Esophagus muscularis mucosa (tissue), 4 donors: ENCODE measurements around the gene YBX1. TPM values are rescaled to one million over a fixed set of nuclear protein-coding genes. Genes with fewer than 3 reads are reported as not detected.

Experiments used
- DNase-seq: peaks from one replicate; pipeline ENCODE4 v3.0.0-alpha.2; 2017; ENCODE audit errors: extremely low spot score
- H3K27ac ChIP-seq, 4 donors: fragments of 200-600 bp; sonication (generic); replicated peaks in 1 of 4; 1 replicate in 3 of 4; 2 replicates in 1 of 4; pipeline ENCODE4 v1.5.1; 2016 to 2019; ENCODE audit warnings: mild to moderate bottlenecking in 1 of 4
- H3K27me3 ChIP-seq, 4 donors: fragments of 200-600 bp; sonication (generic); one replicate each; pipeline versions ENCODE4 v1.5.1 to v1.6.0; 2016 to 2019
- H3K36me3 ChIP-seq, 4 donors: fragments of 200-600 bp; sonication (generic); one replicate each; pipeline ENCODE4 v1.5.1; 2016 to 2019
- H3K4me1 ChIP-seq, 4 donors: fragments of 200-600 bp; sonication (generic); one replicate each; pipeline ENCODE4 v1.5.1; 2016 to 2019
- H3K4me3 ChIP-seq, 4 donors: fragments of 200-600 bp; sonication (generic); 1 replicate in 2 of 4; 2 replicates in 2 of 4; pipeline ENCODE4 v1.5.1; 2016 to 2019; ENCODE audit warnings: mild to moderate bottlenecking in 4 of 4, moderate library complexity in 1 of 4
- H3K9me3 ChIP-seq, 4 donors: fragments of 200-600 bp; sonication (generic); 1 replicate in 3 of 4; 2 replicates in 1 of 4; pipeline ENCODE4 v1.5.1; 2016 to 2019
- CTCF ChIP-seq, 3 experiments: fragments of 200-600 bp in 2 of 3; fragments of 450-650 bp in 1 of 3; sonication (generic) in 2 of 3; IDR thresholded peaks; one replicate each; pipeline ENCODE4 v1.5.1; 2017 to 2019; ENCODE audit warnings: antibody characterized with exemption in 3 of 3, mild to moderate bottlenecking in 2 of 3, moderate library complexity in 1 of 3
- EP300 ChIP-seq: sonication (generic); formaldehyde crosslinking; IDR thresholded peaks from one replicate; pipeline ENCODE4 v1.6.1; 2017; ENCODE audit warnings: antibody characterized with exemption
- POLR2A ChIP-seq: fragments of 450-650 bp; IDR thresholded peaks from one replicate; pipeline ENCODE4 v1.6.1; 2017; ENCODE audit warnings: antibody characterized with exemption, moderate library complexity, mild to moderate bottlenecking, low read depth
- POLR2AphosphoS5 ChIP-seq, 2 donors: sonication (generic); formaldehyde crosslinking; IDR thresholded peaks; one replicate each; pipeline ENCODE4 v1.6.1; 2017; ENCODE audit warnings: antibody characterized with exemption in 2 of 2
- WGBS: methylation state at CpG from one replicate; pipeline ENCODE4 v1.1.5; 2018; 5-methylcytosine and 5-hydroxymethylcytosine counted together
- intact Hi-C: fragments of 100-400 bp; cut with DNase I; formaldehyde crosslinking; loops from one replicate; pipeline ENCODE4 v1.15.1; 2023
- total RNA-seq, 4 donors: library from RNA; depleted of rRNA; stranded (reverse); fragments of >200 nt; gene quantifications; one replicate each; pipeline versions ENCODE4 v1.1.0 to v1.2.1, GENCODE V29; 2016

Gene YBX1
- total RNA-seq, 4 donors from 2014 or later, result 778 to 889 (median 812) TPM

GRCh38 chr1:42657981-42658876, 24.0 kb upstream of the YBX1 start, which contains the start of gene PPIH:
Gene PPIH, plus strand, starts transcription at chr1:42658423. Its CDS starts 24 bp downstream, at chr1:42658447.
- Histone ChIP-seq H3K9me3 (no peaks in the 10 kb centered on the region), H3K36me3 (peaks cover 0 to 38% (median 18%) of the 10 kb centered on the region in 4 donors), H3K27me3 (no peaks in the 10 kb centered on the region), H3K4me1 (peaks cover 16 to 21% (median 17%) of the 10 kb centered on the region in 4 donors), H3K27ac (peak within 1 kb of the TSS; percentile 74 to 79 (median 78)), H3K4me3 (peak within 1 kb of the TSS; percentile 70 to 80 (median 76))
- peak; percentile 98 for DNase-seq
- under 1% methylated on average over 23 of the region's 53 CpGs for WGBS
- intact Hi-C loops, result loop anchor here (10.0 kb wide), 2 partner anchors 107 to 187 kb away; partner anchors contain the start of genes C1orf50, P3H1 and ZNF691
- peak; percentile 79 to 95 for TF ChIP-seq POLR2AphosphoS5 (IDR thresholded peaks at IDR 0.05)
- TF ChIP-seq POLR2A, result no peak
- TF ChIP-seq CTCF (IDR thresholded peaks at IDR 0.05), result peak; percentile 20 to 51 (median 37)

- Histone ChIP-seq H3K9me3 (no peaks in the 10 kb centered on the region), H3K27ac (peak overlapping the region; percentile 74 to 79 (median 78)), H3K4me1 (peaks cover 16 to 21% (median 17%) of the 10 kb centered on the region in 4 donors), H3K36me3 (peaks cover 0 to 45% (median 21%) of the 10 kb centered on the region in 4 donors), H3K4me3 (peak overlapping the region; percentile 70 to 80 (median 76)), H3K27me3 (no peaks in the 10 kb centered on the region)
- DNase-seq, result no peak
- intact Hi-C loops, result loop anchor here (10.0 kb wide), 2 partner anchors 106 to 186 kb away; partner anchors contain the start of genes C1orf50, P3H1 and ZNF691
- WGBS, result 6% methylated on average over 18 of the region's 20 CpGs
- TF ChIP-seq POLR2A (no peak), POLR2AphosphoS5 (IDR thresholded peaks at IDR 0.05) (no peak), CTCF (IDR thresholded peaks at IDR 0.05) (no peak), EP300 (no peak)
Observed at GRCh38 chr1:42658877-42659337, 23.3 kb upstream of the YBX1 start.

- H3K36me3 ChIP-seq, result peaks cover 8 to 66% (median 42%) of the 10 kb centered on the region in 4 donors
Observed at GRCh38 chr1:42660907-42661500, 21.2 kb upstream of the YBX1 start.

GRCh38 chr1:42669936-42670335, 12.3 kb upstream of the YBX1 start:
- 97% methylated on average over 3 of the region's 3 CpGs for WGBS
- no peak overlapping the region for H3K27ac ChIP-seq
- intact Hi-C loops, result no loop called here
- H3K4me3 ChIP-seq, result no peak overlapping the region
- peaks cover 24 to 84% (median 61%) of the 10 kb centered on the region in 4 donors for H3K36me3 ChIP-seq
- peaks cover 0 to 6% (median 5%) of the 10 kb centered on the region in 4 donors for H3K4me1 ChIP-seq
- no peaks in the 10 kb centered on the region for H3K9me3 ChIP-seq
- no peaks in the 10 kb centered on the region for H3K27me3 ChIP-seq
- DNase-seq, result no peak
- TF ChIP-seq CTCF (IDR thresholded peaks at IDR 0.05) (no peak), POLR2A (no peak), EP300 (no peak), POLR2AphosphoS5 (IDR thresholded peaks at IDR 0.05) (no peak)

More at GRCh38 chr1:42660907-42661500, 21.2 kb upstream of the YBX1 start:
- H3K27me3 ChIP-seq, result no peaks in the 10 kb centered on the region
- 87% methylated on average over 3 of the region's 3 CpGs for WGBS
- H3K9me3 ChIP-seq, result no peaks in the 10 kb centered on the region
- TF ChIP-seq CTCF (IDR thresholded peaks at IDR 0.05), result no peak
- TF ChIP-seq POLR2AphosphoS5 (IDR thresholded peaks at IDR 0.05), result no peak
- TF ChIP-seq EP300, result no peak
- no peak for TF ChIP-seq POLR2A
- intact Hi-C loops, result no loop called here
- no peak for DNase-seq
- H3K4me3 ChIP-seq, result no peak overlapping the region
- H3K27ac ChIP-seq, result no peak overlapping the region
- peaks cover 16 to 21% (median 17%) of the 10 kb centered on the region in 4 donors for H3K4me1 ChIP-seq
